Activated T-helper 17 cell treated with anti-CD3 and anti-CD28 coated beads, Interleukin-2, amount 50 U/mL, for 72 hours (primary cell): ENCODE data around the gene THY1. TPM values are rescaled to one million over a fixed set of nuclear protein-coding genes. Genes with fewer than 3 reads are reported as not detected.
"Not testable (repeated sequence)": the region's sequence is repeated elsewhere in the genome, so short reads cannot be mapped to it uniquely, and the experiment has no call there.

Experiments
- ATAC-seq: fragments of 150-1000 bp; cut with Tn5 transposase; replicated peaks from 2 replicates; pipeline ENCODE4 v1.10.0; 2021; ENCODE audit warnings: mild to moderate bottlenecking, moderate library complexity
- H3K27ac Mint-ChIP-seq: one replicate; pipeline ENCODE4 v1.8.0; 2022; ENCODE audit warnings: mixed read lengths
- H3K27me3 Mint-ChIP-seq: one replicate; pipeline ENCODE4 v1.8.0; 2022; ENCODE audit warnings: mixed read lengths
- H3K36me3 Mint-ChIP-seq: one replicate; pipeline ENCODE4 v1.8.0; 2022; ENCODE audit warnings: low read depth, mild to moderate bottlenecking, mixed read lengths
- H3K4me1 Mint-ChIP-seq: one replicate; pipeline ENCODE4 v1.8.0; 2022; ENCODE audit warnings: mixed read lengths
- H3K4me3 Mint-ChIP-seq: one replicate; pipeline ENCODE4 v1.8.0; 2022; ENCODE audit warnings: mild to moderate bottlenecking, mixed read lengths
- H3K9me3 Mint-ChIP-seq: one replicate; pipeline ENCODE4 v1.8.0; 2022; ENCODE audit warnings: mixed read lengths
- total RNA-seq, 2 donors: library from RNA; stranded (reverse); gene quantifications; one replicate each; pipeline ENCODE4 v1.2.3, GENCODE V29; 2022

The THY1 gene
- total RNA-seq, 2 donors from 2014 or later, result 1.1 to 4.7 TPM

DNA sequence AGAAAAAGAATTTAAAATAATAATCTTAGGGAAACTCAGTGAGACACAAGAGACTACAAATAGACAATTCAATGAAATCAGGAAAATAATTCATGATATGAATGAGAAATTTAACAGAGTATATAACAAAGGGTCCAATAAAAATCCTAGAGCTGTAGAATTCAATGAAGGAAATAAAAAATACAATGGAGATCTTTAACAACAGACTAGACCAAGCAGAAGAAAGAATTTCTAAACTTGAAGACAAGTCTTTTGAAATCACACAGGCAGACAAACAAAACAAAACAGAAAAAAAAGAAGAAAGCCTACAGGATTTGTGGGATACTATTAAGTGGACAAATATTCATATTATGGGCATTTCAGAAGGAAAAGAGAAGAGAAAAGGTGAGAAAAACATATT lies 25.2 kb downstream of the THY1 start:
- H3K27me3 Mint-ChIP-seq, result peaks cover 37% of the 10 kb centered on the region
- H3K36me3 Mint-ChIP-seq, result no peaks in the 10 kb centered on the region
- no peak overlapping the region for H3K27ac Mint-ChIP-seq
- ATAC-seq, result no peak
- no peaks in the 10 kb centered on the region for H3K4me1 Mint-ChIP-seq
- H3K9me3 Mint-ChIP-seq, result peaks cover 18% of the 10 kb centered on the region
- H3K4me3 Mint-ChIP-seq, result no peak overlapping the region

DNA sequence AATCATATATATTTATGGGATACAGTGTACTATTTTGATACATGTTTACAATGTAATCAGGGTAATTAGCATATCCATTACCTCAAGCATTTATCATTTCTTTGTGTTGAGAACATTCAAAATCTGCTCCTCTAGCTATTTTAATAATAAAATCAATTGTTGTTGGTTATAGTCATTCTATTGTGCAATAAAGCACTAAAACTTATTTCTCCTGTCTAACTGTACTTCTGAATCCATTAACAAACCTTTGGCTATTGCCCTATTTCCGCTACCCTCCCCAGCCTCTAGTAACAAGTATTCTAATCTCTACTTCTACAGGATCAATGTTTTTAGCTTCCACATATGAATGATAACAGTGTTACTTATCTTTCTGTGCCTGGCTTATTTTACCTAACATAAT lies 26.1 kb downstream of the THY1 start:
- Mint-ChIP-seq H3K27me3 (peaks cover 37% of the 10 kb centered on the region), H3K4me1 (no peaks in the 10 kb centered on the region), H3K36me3 (no peaks in the 10 kb centered on the region), H3K27ac (no peak overlapping the region), H3K4me3 (no peak overlapping the region), H3K9me3 (peaks cover 18% of the 10 kb centered on the region)
- ATAC-seq, result no peak

DNA sequence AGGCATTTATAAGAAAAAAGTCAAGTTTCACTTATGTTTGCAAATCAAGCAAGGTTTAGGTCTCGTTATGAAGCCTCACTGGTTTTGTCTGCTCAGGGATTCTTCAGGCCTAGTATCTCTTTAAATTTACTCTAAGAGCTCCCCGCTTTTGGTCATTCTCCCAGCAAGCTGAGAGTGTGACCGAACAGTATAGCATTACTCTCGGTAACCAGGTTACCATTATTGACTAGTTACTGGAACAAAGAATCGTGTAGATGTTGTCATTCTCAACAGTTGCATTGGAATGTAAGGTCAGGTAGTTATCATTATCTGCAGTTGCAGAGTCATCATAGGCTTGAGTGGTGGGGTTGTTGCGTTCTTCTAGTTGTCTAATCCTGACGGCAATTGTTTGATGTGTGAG lies 31.7 kb downstream of the THY1 start:
- peaks cover 11% of the 10 kb centered on the region for H3K27me3 Mint-ChIP-seq
- H3K9me3 Mint-ChIP-seq, result no peaks in the 10 kb centered on the region
- no peak overlapping the region for H3K4me3 Mint-ChIP-seq
- no peaks in the 10 kb centered on the region for H3K36me3 Mint-ChIP-seq
- no peaks in the 10 kb centered on the region for H3K4me1 Mint-ChIP-seq
- no peak overlapping the region for H3K27ac Mint-ChIP-seq
- ATAC-seq, result no peak

DNA sequence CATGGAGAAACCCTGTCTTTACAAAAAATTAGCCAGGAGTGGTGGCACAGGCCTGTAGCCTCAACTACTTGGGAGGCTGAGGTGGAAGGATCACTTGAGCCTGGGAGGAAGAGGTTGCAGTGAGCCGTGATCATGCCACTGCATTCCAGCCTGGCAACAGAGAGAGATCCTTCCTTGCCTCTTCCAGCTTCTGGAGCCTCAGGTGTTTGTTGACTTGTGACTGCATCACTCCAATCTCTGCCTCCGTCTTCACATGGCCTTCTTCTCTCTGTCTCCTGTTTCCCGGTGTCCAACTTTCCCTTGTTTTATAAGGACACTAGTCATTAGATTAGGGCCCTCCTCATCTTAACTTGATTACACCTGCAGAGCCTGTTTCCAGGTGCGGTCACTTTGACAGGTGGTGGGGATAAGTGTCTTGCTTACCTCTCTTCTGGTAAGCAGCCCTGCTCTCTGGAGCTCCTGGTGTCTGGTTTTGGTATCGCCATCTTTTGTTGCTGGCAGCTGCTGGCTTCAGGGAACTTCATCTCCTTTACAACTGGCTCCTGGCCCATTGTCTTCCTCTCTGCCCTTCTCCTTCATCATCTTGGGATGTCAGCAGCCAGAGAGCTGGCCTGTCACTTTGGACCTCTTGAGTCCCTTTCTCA lies 33.2 kb downstream of the THY1 start:
- no peaks in the 10 kb centered on the region for H3K4me1 Mint-ChIP-seq
- H3K36me3 Mint-ChIP-seq, result no peaks in the 10 kb centered on the region
- H3K9me3 Mint-ChIP-seq, result no peaks in the 10 kb centered on the region
- H3K27me3 Mint-ChIP-seq, result peaks cover 4% of the 10 kb centered on the region
- no peak for ATAC-seq
- H3K4me3 Mint-ChIP-seq, result no peak overlapping the region
- no peak overlapping the region for H3K27ac Mint-ChIP-seq

DNA sequence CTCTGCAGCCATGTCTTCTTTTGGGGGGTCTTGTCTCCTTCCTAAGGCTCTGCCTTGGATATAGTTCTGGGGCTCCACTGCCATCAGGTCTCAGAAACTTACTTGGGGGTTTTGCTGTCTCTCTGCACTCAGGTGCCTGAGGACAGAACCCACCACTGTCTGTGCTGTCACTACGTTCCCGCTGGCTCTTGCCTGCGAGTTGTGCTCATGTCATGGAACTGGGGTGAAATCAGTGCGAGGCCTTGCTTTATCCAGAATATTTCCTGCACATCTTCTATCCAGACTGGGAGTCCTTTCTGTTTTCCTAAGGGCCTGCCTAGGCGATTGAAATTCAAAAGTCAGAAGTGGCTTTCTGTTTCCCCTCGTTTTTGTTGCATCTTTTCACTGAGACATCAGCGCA lies 34.9 kb downstream of the THY1 start:
- no peaks in the 10 kb centered on the region for H3K4me1 Mint-ChIP-seq
- H3K36me3 Mint-ChIP-seq, result no peaks in the 10 kb centered on the region
- H3K9me3 Mint-ChIP-seq, result no peaks in the 10 kb centered on the region
- no peaks in the 10 kb centered on the region for H3K27me3 Mint-ChIP-seq
- no peak overlapping the region for H3K27ac Mint-ChIP-seq
- ATAC-seq, result no peak
- H3K4me3 Mint-ChIP-seq, result no peak overlapping the region

DNA sequence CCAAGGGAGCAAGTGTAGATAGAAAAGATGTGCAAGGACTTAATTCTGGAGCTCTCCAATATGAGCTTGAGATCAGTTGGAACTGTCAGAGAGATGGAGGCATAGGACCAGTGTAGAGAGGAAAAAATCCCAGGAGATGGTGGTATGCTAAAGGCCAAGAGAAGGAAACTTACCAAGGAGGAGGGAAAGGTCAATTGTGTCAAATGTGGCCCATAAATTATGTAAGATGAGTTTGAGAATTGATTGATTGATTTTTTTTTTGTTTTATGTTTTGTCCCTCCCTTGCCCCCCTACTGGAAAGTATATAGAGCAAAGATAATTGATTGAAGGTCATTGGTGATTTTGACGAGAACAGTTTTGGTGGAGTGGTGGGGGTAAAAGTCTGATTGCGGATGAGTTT lies 38.6 kb downstream of the THY1 start:
- no peak overlapping the region for H3K27ac Mint-ChIP-seq
- no peaks in the 10 kb centered on the region for H3K9me3 Mint-ChIP-seq
- H3K4me1 Mint-ChIP-seq, result no peaks in the 10 kb centered on the region
- H3K4me3 Mint-ChIP-seq, result no peak overlapping the region
- no peak for ATAC-seq
- no peaks in the 10 kb centered on the region for H3K27me3 Mint-ChIP-seq
- H3K36me3 Mint-ChIP-seq, result no peaks in the 10 kb centered on the region

DNA sequence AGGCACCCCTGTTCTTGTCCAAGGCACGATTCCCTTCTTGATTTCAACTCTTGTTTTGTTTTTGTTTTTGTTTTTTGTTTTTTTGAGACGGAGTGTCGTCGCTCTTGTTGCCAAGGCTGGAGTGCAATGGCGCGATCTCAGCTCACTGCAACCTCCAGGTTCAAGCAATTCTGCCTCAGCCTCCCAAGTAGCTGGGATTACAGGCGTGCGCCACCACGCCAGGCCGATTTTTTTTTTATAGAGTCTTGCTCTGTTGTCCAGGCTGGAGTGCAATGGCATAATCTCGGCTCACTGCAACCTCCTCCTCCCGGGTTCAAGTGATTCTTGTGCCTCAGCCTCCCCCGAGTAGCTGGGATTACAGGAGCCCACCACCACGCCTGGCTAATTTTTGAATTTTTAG lies 40.5 kb downstream of the THY1 start:
- H3K4me1 Mint-ChIP-seq, H3K4me3 Mint-ChIP-seq, H3K9me3 Mint-ChIP-seq, ATAC-seq, H3K27ac Mint-ChIP-seq, H3K27me3 Mint-ChIP-seq, H3K36me3 Mint-ChIP-seq: not testable (repeated sequence)

DNA sequence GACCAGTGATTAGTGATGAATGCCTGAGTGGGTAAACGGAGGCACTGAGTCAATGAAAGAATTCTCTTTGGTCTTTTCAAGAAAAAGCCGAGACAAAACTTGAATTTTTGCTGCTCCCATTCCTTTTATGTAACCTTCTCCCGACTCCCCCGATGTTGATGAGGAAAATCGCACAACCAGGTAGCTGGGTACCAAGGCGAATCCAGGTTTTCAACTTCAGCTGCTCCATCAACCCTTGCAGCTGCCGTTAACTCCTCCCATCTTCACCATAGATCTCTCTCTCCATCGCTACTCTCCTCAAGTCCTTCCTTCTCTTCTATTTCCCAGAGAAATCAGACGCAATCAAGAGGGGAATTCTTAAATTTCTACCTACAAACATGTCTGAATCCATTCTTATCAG lies 40.9 kb downstream of the THY1 start:
- Mint-ChIP-seq H3K9me3 (no peaks in the 10 kb centered on the region), H3K27me3 (no peaks in the 10 kb centered on the region), H3K4me1 (no peaks in the 10 kb centered on the region), H3K27ac (no peak overlapping the region), H3K4me3 (no peak overlapping the region), H3K36me3 (no peaks in the 10 kb centered on the region)
- ATAC-seq, result no peak

DNA sequence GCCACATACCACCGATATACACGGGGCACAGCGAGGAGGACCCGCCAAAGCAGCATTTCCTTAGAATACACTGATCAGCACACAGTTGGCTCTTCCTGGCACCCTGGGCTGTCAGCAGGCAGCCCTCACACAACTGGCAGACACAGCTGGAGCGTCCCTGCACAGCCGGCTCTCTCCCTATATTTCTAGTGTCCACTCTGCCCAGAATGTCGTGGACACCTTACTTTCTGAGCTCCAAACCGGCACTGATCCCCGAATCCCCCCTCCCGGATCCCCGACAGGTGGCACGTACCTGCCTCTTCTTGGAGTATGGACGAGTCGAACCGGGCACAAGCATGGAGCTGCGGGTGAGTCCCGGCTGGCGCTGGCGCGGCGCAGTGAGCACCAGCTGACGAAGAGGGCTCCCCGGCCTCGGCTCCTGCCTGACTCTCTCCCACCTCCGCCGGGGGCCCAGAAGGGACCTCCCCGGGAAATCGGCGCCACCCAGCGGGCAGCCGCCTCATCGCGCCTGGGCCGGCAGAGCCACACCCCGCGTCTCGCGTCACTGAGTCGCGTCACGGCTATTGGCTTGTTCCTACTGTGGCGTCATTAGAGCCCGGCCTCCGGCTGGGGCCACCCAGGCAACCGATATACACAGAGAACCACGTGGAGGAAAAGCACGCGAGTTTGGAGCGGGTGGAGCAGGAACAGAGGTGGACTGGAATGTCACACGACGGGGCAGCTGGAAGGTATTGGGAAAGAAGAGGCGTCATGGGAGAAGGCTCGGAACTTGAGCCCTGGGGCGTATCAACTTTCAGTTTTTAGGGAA lies 41.6 kb downstream of the THY1 start, which contains the start of gene USP2:
Gene USP2, minus strand, starts transcription at position 510 of the 808 bp plus-strand sequence. CDS start 8,210 bp downstream, outside the sequence.
- Mint-ChIP-seq H3K27me3 (no peaks in the 10 kb centered on the region), H3K4me3 (no peak within 1 kb of the TSS), H3K4me1 (no peaks in the 10 kb centered on the region), H3K36me3 (no peaks in the 10 kb centered on the region), H3K9me3 (no peaks in the 10 kb centered on the region), H3K27ac (no peak within 1 kb of the TSS)
- peak; percentile 99 for ATAC-seq

DNA sequence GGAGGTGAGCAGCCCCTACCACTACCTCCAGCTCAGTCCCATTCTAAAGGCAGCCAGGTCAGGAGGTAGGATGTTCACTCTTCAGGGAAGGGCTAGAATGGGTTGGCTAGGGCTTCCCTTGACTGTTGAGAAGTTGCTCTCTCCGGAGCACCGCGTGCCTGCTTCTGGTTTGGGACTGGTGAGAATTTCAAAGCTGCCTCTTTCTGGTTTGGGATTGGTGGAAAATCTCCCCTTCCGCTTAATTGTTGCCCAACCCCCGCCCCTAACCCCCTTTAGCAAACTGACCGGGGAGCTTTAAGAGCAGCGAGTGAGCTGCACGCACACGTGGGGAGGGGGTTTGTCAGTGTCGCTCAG lies 42.2 kb downstream of the THY1 start:
- Mint-ChIP-seq H3K36me3 (no peaks in the 10 kb centered on the region), H3K27ac (no peak overlapping the region), H3K9me3 (no peaks in the 10 kb centered on the region), H3K27me3 (no peaks in the 10 kb centered on the region), H3K4me1 (no peaks in the 10 kb centered on the region), H3K4me3 (no peak overlapping the region)
- ATAC-seq, result no peak

DNA sequence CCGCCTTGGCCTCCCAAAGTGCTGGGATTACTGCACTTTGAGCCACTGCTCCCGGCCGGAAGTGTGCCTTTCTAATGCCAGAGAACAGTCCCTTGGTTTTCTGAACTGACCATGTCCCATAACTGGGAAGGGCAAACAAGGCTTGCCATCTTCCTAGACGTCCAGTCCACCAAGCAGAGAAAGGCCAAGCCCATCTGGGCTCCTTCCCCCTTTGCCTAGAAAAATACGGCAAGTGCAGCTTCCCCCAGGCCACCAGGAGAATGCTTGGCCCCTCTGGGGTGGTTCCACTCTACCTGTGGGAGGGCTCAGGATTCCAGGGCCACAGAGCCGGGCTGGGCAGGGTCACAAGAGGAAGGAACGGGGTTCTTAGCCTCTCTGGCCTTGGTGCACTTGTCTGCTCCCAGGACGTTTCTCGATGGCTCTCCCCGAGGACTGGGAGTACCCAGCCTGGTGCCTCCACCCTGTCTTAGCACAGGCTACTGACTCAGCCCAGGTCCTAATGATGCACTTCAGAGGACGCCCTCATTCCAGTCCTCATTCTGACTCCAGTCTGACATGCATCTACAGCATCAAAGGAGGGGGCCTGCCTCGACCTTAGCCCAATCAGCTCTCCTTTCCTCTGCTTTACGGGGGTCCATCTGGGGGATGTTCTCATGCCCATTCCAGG lies 42.7 kb downstream of the THY1 start:
- Mint-ChIP-seq H3K27me3 (no peaks in the 10 kb centered on the region), H3K4me3 (no peak overlapping the region), H3K4me1 (no peaks in the 10 kb centered on the region), H3K36me3 (no peaks in the 10 kb centered on the region), H3K9me3 (no peaks in the 10 kb centered on the region), H3K27ac (no peak overlapping the region)
- no peak for ATAC-seq

DNA sequence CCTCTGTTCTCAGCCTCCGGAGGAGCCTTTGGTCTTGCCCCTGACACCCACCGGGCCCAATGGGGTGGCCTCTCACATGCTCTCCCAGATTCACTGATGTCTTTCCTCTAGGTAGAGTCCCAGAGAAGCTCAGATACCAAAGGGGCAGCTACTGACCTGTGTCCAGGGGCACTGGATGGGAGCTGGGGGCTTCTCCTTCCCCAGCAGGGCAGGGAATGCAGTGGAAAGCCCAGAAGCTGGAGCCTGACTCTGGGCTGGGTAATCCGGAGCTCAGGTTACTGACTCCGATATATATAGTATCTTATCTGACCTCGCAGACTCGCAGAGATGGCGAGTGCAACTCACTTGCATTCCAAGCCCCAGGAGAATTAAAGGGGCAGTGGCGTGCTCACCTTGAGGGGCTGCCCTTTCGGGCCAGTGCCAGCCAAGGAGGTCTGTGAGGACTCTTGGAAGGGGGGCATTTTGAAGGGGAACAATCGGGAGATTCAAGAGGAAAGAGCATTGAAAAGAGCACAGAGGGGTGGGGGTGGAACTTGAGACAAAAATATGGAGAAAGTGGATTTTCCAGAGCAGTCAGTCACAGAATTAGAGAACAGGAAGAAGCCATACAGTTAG lies 44.0 kb downstream of the THY1 start:
- H3K36me3 Mint-ChIP-seq, result no peaks in the 10 kb centered on the region
- H3K4me3 Mint-ChIP-seq, result no peak overlapping the region
- H3K4me1 Mint-ChIP-seq, result no peaks in the 10 kb centered on the region
- H3K27me3 Mint-ChIP-seq, result no peaks in the 10 kb centered on the region
- no peaks in the 10 kb centered on the region for H3K9me3 Mint-ChIP-seq
- peak overlapping the region; percentile 3 for H3K27ac Mint-ChIP-seq
- no peak for ATAC-seq

DNA sequence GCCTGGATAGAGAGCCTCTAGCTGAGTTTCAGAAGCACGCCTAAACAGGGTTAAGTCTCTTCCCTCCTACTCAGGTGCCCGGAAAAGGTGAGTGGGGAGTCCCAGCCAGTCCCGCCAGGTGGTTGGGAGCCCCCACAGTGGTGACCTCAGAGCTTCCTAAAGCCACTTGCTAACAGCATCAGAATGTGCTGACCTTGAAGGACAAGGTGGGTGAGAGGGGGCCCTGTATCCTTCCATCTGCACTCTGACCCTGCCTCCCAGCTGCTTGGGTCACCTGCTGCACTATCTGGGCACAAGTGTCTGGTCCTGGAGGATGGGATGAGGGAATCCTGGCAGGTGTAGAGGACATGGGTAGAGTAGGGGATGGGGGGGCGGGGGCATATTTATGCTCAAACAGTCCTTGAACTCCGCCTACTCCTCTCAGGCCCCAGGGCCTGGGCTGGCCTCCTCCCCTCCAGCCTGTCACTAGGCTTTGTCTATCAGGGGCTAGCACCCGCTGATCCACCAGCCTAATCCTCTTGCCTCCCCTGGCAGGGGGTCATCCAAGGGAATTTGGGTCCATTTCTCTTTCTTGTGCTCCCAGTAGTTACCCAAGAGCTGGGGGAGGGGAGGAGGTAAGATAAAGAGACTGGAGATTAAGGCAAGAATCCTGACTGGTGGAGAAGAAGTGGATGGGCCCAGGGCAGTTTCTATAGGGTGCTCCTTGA lies 44.9 kb downstream of the THY1 start:
- H3K36me3 Mint-ChIP-seq, result no peaks in the 10 kb centered on the region
- peak overlapping the region; percentile 3 for H3K27ac Mint-ChIP-seq
- ATAC-seq, result no peak
- no peaks in the 10 kb centered on the region for H3K4me1 Mint-ChIP-seq
- no peaks in the 10 kb centered on the region for H3K27me3 Mint-ChIP-seq
- no peak overlapping the region for H3K4me3 Mint-ChIP-seq
- H3K9me3 Mint-ChIP-seq, result no peaks in the 10 kb centered on the region

DNA sequence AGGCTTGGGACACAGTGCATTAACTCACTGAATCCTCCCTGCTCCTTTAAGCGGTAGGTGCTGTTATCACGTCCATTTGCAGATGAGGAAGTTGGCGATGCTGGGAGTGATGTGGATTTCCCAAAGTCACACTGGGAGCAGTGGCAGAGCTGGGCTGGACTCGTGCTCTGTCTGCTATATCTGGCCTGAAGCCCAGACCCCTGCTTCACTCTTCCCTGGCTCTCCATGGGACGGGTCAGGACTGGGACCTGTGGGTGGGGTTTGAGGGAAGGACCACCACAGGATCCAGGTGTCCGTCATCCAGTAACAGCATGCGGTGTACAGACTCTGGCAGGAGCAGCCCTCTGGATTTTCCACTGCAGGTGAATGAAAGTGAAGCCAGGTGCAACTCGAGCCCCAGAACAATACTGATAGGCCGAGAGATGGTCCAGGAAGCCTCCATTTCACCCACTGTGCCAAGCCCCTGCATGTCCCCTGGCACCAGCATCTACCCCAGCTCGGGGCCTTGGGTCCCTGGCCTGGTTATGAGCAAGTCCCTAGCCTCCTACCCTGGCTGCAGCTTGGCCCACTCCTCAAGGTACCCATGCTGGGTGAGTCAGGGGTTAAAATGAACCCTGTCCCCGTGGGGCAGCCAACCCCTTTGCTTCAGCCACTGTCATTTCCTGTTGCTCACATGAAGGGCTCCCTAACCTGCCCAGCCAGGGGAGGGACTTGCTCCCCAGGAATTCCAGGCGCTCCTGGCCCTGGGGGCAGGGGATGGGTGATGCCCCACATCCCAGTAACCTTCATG lies 45.7 kb downstream of the THY1 start:
- H3K27ac Mint-ChIP-seq, result no peak overlapping the region
- H3K4me1 Mint-ChIP-seq, result no peaks in the 10 kb centered on the region
- H3K9me3 Mint-ChIP-seq, result no peaks in the 10 kb centered on the region
- H3K36me3 Mint-ChIP-seq, result no peaks in the 10 kb centered on the region
- no peak overlapping the region for H3K4me3 Mint-ChIP-seq
- no peaks in the 10 kb centered on the region for H3K27me3 Mint-ChIP-seq
- no peak for ATAC-seq
